Tibial nerve (tissue), 4 donors: Measurements from ENCODE around the gene PRDM7.

ENCODE experiments used
- CTCF ChIP-seq, 5 experiments: fragments of 200-600 bp in 3 of 5; fragments of 450-650 bp in 2 of 5; sonication (generic) in 3 of 5; IDR thresholded peaks; one replicate each; pipeline ENCODE4 v1.5.1; 2016 to 2019; ENCODE audit warnings: antibody characterized with exemption in 5 of 5, mild to moderate bottlenecking in 3 of 5, moderate library complexity in 2 of 5
- EP300 ChIP-seq, 2 donors: sonication (generic); formaldehyde crosslinking; IDR thresholded peaks; one replicate each; pipeline ENCODE4 v1.6.1; 2017; ENCODE audit warnings: antibody characterized with exemption in 2 of 2, mild to moderate bottlenecking in 1 of 2
- POLR2A ChIP-seq, 2 donors: fragments of 450-650 bp; IDR thresholded peaks; one replicate each; pipeline ENCODE4 v1.6.1; 2017; ENCODE audit warnings: antibody characterized with exemption in 2 of 2, mild to moderate bottlenecking in 2 of 2, moderate library complexity in 2 of 2

GRCh38 chr16:90057738-90058173, 19.4 kb downstream of the PRDM7 start:
- no peak for TF ChIP-seq CTCF (IDR thresholded peaks at IDR 0.05)
- TF ChIP-seq POLR2A (IDR thresholded peaks at IDR 0.05): no peak
- no peak for TF ChIP-seq EP300 (IDR thresholded peaks at IDR 0.05)
